Kidney (tissue), 14 donors: ENCODE results near the gene RPTOR. TPM values are rescaled to one million over a fixed set of nuclear protein-coding genes. Genes with fewer than 3 reads are reported as not detected.

ENCODE experiments used
- DNase-seq, 5 donors: peaks; one replicate each; pipeline ENCODE4 v3.0.0-alpha.2; 2013 to 2020
- FAIRE-seq: peaks from 2 replicates; lab custom pipeline; 2012; peaks lifted over from hg19 to GRCh38; lab: Jason Lieb, UNC
- H3K27ac ChIP-seq, 2 donors: one replicate each; pipeline ENCODE4 v1.7.0; 2013; ENCODE audit warnings: low read depth in 2 of 2, low read length in 2 of 2, inconsistent platforms in 1 of 2
- H3K27me3 ChIP-seq: one replicate; pipeline ENCODE4 v1.7.1; 2013; ENCODE audit warnings: low read length, inconsistent platforms; ENCODE audit not compliant: control insufficient read depth, insufficient read depth
- H3K36me3 ChIP-seq, 3 donors: one replicate each; pipeline versions ENCODE4 v1.7.0 to v1.7.1; 2013; ENCODE audit warnings: low read length in 3 of 3, control low read depth in 1 of 3, inconsistent platforms in 1 of 3; ENCODE audit not compliant: insufficient read depth in 3 of 3, control insufficient read depth in 2 of 3
- H3K4me1 ChIP-seq, 3 donors: one replicate each; pipeline versions ENCODE4 v1.7.0 to v1.7.1; 2013; ENCODE audit warnings: low read length in 3 of 3, inconsistent platforms in 1 of 3, low read depth in 1 of 3; ENCODE audit not compliant: control insufficient read depth in 2 of 3, insufficient read depth in 2 of 3
- H3K4me3 ChIP-seq, 3 donors: one replicate each; pipeline versions ENCODE4 v1.7.0 to v1.8.1; 2013; ENCODE audit warnings: low read length in 3 of 3, control low read depth in 1 of 3, inconsistent platforms in 1 of 3
- H3K9ac ChIP-seq, 3 donors: one replicate each; pipeline versions ENCODE4 v1.7.0 to v1.7.1; 2013; ENCODE audit warnings: low read length in 3 of 3, control low read depth in 1 of 3, inconsistent platforms in 1 of 3
- H3K9me3 ChIP-seq, 3 donors: one replicate each; pipeline versions ENCODE4 v1.7.0 to v1.7.1; 2013; ENCODE audit warnings: low read length in 3 of 3, control low read depth in 1 of 3, inconsistent platforms in 1 of 3; ENCODE audit not compliant: control insufficient read depth in 2 of 3, insufficient read depth in 1 of 3
- intact Hi-C: fragments of 100-400 bp; cut with DNase I; formaldehyde crosslinking; loops from one replicate; pipeline ENCODE4 v1.11.1; 2022
- polyA plus RNA-seq: library from polyadenylated mRNA; stranded (reverse); fragments of 350-450 nt; fragmentation: Illumina TruSeq; extraction: RNeasy Lipid Tissue Mini Kit (QIAGEN cat#74804); gene quantifications from one replicate; pipeline ENCODE4 v1.2.3, GENCODE V29; 2014; ENCODE audit warnings: low read depth, low replicate concordance; ENCODE audit not compliant: insufficient read depth
- total RNA-seq: library from RNA; stranded (reverse); fragmentation: NEBNext Ultra II Directional; extraction: Animal tissue kit (Norgen Biotek cat#: 25700); gene quantifications from one replicate; pipeline ENCODE4 v1.2.1, GENCODE V29; 2021
- TF ChIP-seq, protein P1 (sequence below): IDR thresholded peaks from 3 replicates; pipeline ENCODE4 v1.5.1; 2012; ENCODE audit warnings: mild to moderate bottlenecking, moderate library complexity, borderline replicate concordance; ENCODE audit not compliant: insufficient read depth; ENCODE audit errors: extremely low read depth
- donor health status: control.
- donor health status: control.
- donor health status: control.
- donor health status: control.
- donor health status: control.
- donor health status: DM: yes; HTN: yes; CAD: no.
- donor health status: Normal renal cell carcinoma (clear cell type).

Gene RPTOR
- total and polyA plus RNA-seq, 2 donors from 2014 or later: 5.5 to 37.6 TPM

DNA sequence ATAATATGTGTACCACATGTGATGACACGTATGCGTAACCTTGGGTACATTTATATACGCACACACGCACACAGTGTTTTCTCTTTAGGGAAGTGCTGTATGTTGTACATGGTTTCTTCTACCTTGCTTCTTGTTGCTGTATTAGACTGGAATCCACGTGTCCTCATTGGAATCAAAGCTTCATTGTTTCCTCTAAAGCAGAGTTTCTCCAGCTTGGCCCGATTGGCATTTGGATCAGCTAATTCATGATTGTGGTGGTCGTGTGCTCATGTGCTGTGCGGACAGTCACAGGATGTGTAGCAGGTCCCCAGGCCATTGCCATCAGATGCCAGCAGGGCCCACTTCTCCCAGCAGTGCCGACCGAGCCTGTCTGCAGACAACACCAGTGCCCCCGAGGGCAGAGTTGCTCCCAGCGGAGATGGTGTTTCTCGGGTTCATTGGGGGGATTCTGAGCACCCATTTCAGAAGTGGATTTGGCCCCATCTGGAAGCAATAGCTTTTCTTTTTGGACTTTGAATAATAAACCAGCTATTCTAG is 148.4 kb downstream of the RPTOR start:
- DNase-seq: no peak
- no peak for FAIRE-seq
- Histone ChIP-seq H3K27me3 (no peaks in the 10 kb centered on the region), H3K9ac (no peak overlapping the region), H3K4me3 (no peak overlapping the region), H3K36me3 (no peaks in the 10 kb centered on the region), H3K27ac (no peak overlapping the region), H3K9me3 (no peaks in the 10 kb centered on the region), H3K4me1 (peaks cover 0 to 17% (median 6%) of the 10 kb centered on the region in 3 donors)
- intact Hi-C loops: no loop called here
- TF ChIP-seq, protein P1, sequence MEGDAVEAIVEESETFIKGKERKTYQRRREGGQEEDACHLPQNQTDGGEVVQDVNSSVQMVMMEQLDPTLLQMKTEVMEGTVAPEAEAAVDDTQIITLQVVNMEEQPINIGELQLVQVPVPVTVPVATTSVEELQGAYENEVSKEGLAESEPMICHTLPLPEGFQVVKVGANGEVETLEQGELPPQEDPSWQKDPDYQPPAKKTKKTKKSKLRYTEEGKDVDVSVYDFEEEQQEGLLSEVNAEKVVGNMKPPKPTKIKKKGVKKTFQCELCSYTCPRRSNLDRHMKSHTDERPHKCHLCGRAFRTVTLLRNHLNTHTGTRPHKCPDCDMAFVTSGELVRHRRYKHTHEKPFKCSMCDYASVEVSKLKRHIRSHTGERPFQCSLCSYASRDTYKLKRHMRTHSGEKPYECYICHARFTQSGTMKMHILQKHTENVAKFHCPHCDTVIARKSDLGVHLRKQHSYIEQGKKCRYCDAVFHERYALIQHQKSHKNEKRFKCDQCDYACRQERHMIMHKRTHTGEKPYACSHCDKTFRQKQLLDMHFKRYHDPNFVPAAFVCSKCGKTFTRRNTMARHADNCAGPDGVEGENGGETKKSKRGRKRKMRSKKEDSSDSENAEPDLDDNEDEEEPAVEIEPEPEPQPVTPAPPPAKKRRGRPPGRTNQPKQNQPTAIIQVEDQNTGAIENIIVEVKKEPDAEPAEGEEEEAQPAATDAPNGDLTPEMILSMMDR: no peak

DNA sequence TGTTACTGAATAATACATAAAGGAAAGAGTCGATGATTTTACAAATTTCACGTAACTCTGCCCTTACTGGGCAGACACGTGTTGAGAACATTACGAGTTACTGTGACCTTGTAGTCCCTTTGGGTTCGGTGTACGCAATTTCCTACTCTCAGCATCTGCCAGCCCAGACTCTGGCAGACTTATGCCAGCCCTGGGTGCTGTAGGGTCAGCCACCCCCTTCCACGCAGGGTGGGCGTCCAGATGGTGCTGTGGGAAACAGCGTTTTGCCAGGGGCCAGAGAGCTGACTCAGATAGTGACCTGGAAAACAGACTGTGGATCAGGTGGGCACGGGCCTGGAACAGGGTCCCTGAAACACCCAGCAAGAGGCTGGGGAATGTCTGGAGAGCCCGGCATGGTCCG is 148.9 kb downstream of the RPTOR start:
- Histone ChIP-seq H3K27ac (no peak overlapping the region), H3K9me3 (no peaks in the 10 kb centered on the region), H3K27me3 (no peaks in the 10 kb centered on the region), H3K36me3 (no peaks in the 10 kb centered on the region), H3K4me1 (peaks cover 0 to 17% (median 6%) of the 10 kb centered on the region in 3 donors), H3K9ac (no peak overlapping the region), H3K4me3 (no peak overlapping the region)
- FAIRE-seq (no peak), DNase-seq (no peak)
- TF ChIP-seq, protein P1: no peak
- intact Hi-C loops: no loop called here

DNA sequence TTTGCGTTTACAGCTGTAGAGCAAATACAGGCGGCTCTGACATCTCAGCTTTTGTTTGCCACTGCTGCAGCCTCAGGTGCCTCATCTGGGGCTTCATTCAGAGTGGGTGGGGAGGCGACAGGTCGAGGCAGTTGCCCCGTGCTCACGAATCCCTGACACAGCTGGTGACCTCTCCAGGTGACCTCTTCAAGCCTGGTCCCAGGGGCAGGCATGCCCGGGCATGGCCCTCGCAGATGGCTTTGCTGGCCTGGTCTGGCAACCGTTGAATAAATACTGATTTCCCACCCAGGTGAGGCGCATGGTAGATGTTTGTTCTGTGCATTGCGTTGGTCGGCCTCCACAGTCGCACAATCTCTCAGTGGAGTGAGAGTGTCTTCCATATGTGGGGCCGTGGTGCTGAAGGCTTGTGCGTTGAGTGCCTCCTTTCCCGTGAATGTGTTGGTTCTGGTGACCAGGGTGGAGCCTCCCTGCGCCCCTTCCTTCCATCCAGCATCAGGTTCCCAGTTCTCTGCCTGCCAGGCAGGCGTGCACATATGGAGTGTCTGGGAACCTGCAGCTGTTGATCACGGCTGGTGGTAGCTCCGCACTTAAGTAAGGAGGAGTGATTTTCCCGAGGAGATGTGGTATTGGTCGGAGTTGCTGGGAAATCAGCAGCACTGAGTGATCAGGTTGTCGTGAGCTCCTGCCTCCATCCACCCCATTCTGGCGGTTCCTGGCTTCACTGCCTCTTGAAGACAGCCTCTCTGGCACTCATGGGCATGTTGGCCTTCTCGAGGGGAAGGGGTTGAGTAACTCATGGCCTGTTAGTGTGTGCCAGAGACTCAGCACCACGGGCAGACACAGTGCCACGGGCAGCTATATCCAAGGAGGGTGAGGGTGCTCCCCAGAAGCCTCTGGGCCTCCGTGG is 149.7 kb downstream of the RPTOR start:
- Histone ChIP-seq H3K4me3 (no peak overlapping the region), H3K27ac (peak overlapping the region; percentile 38 to 57), H3K9me3 (no peaks in the 10 kb centered on the region), H3K27me3 (no peaks in the 10 kb centered on the region), H3K4me1 (peaks cover 0 to 17% (median 6%) of the 10 kb centered on the region in 3 donors), H3K9ac (no peak overlapping the region), H3K36me3 (no peaks in the 10 kb centered on the region)
- intact Hi-C loops: no loop called here
- TF ChIP-seq, protein P1: no peak
- DNase-seq (peak in 1 of 5 donors; percentile 59), FAIRE-seq (no peak)
